DOHH2 (cell line): ENCODE results near the gene BPHL.

Experiments used
- H3F3A ChIP-seq: fragments of 200-600 bp; sonication (generic), shearing (Covaris generic); 2 replicates; pipeline ENCODE4 v1.6.0; 2016; ENCODE audit warnings: antibody characterized with exemption, mild to moderate bottlenecking; ENCODE audit not compliant: control insufficient read depth, insufficient read depth
- H3K27ac ChIP-seq: fragments of 200-600 bp; sonication (generic); 2 replicates; pipeline ENCODE4 v1.5.1; 2014; ENCODE audit warnings: low read depth, mild to moderate bottlenecking, low read length, moderate library complexity
- H3K27me3 ChIP-seq: fragments of 200-600 bp; sonication (generic); 2 replicates; pipeline ENCODE4 v1.6.1; 2014; ENCODE audit warnings: mild to moderate bottlenecking, low read length, mixed read lengths; ENCODE audit not compliant: control insufficient read depth
- H3K36me3 ChIP-seq: fragments of 200-600 bp; sonication (generic); 2 replicates; pipeline ENCODE4 v1.6.1; 2014; ENCODE audit warnings: mild to moderate bottlenecking, low read length, moderate library complexity, mixed read lengths; ENCODE audit not compliant: control insufficient read depth
- H3K4me1 ChIP-seq: fragments of 200-600 bp; sonication (generic); 2 replicates; pipeline ENCODE4 v1.6.1; 2014; ENCODE audit warnings: mild to moderate bottlenecking, low read length, mixed read lengths; ENCODE audit not compliant: control insufficient read depth
- H3K4me2 ChIP-seq: fragments of 200-600 bp; sonication (generic); 2 replicates; pipeline ENCODE4 v1.6.0; 2014; ENCODE audit warnings: mild to moderate bottlenecking, low read length, moderate library complexity
- H3K4me3 ChIP-seq: fragments of 200-600 bp; sonication (generic); 2 replicates; pipeline ENCODE4 v1.5.1; 2014; ENCODE audit warnings: mild to moderate bottlenecking, low read length, mixed read lengths
- H3K79me2 ChIP-seq: fragments of 200-600 bp; sonication (generic); 2 replicates; pipeline ENCODE4 v1.6.1; 2014; ENCODE audit warnings: mild to moderate bottlenecking, low read length, mixed read lengths; ENCODE audit not compliant: control insufficient read depth
- H3K9me2 ChIP-seq: fragments of 200-600 bp; sonication (generic); replicated peaks from 2 replicates; pipeline ENCODE4 v1.6.1; 2014; ENCODE audit warnings: mild to moderate bottlenecking, low read length, mixed read lengths; ENCODE audit not compliant: control insufficient read depth
- H3K9me3 ChIP-seq: fragments of 200-600 bp; sonication (generic); 2 replicates; pipeline ENCODE4 v1.6.1; 2014; ENCODE audit warnings: antibody characterized with exemption, low read length, mixed read lengths; ENCODE audit not compliant: control insufficient read depth, insufficient read depth
- H4K20me1 ChIP-seq: fragments of 200-600 bp; sonication (generic); 2 replicates; pipeline ENCODE4 v1.6.0; 2014; ENCODE audit warnings: low read depth, mild to moderate bottlenecking, antibody characterized with exemption, low read length, moderate library complexity; ENCODE audit not compliant: control insufficient read depth, insufficient read depth
- CTCF ChIP-seq: fragments of 200-600 bp; sonication (generic); IDR thresholded peaks from one replicate; pipeline ENCODE4 v1.5.1; 2014; ENCODE audit warnings: antibody characterized with exemption, mild to moderate bottlenecking, low read depth, low read length; ENCODE audit not compliant: poor library complexity, severe bottlenecking
- EZH2phosphoT487 ChIP-seq: fragments of 200-600 bp; sonication (generic); IDR thresholded peaks from 2 replicates; pipeline ENCODE4 v1.6.1; 2017; ENCODE audit warnings: borderline replicate concordance, mild to moderate bottlenecking, antibody characterized with exemption, low read length, moderate library complexity, mixed read lengths

The BPHL gene

GRCh38 chr6:3079682-3080081, 38.8 kb upstream of the BPHL start:
- Histone ChIP-seq H3K4me1 (peaks cover 39% of the 10 kb centered on the region), H3K4me3 (no peak overlapping the region), H3K4me2 (no peak overlapping the region), H3K9me2 (no peaks in the 10 kb centered on the region), H3F3A (no peaks in the 10 kb centered on the region), H3K79me2 (peaks cover 29% of the 10 kb centered on the region), H3K9me3 (no peaks in the 10 kb centered on the region), H3K36me3 (peaks cover 57% of the 10 kb centered on the region), H3K27ac (no peak overlapping the region), H3K27me3 (no peaks in the 10 kb centered on the region), H4K20me1 (no peaks in the 10 kb centered on the region)
- TF ChIP-seq CTCF = no peak
- TF ChIP-seq EZH2phosphoT487 = no peak

- Histone ChIP-seq H3F3A (no peaks in the 10 kb centered on the region), H3K4me2 (no peak overlapping the region), H3K79me2 (peaks cover 8% of the 10 kb centered on the region), H3K36me3 (peaks cover 77% of the 10 kb centered on the region), H3K9me3 (no peaks in the 10 kb centered on the region), H3K4me3 (no peak overlapping the region), H3K27me3 (no peaks in the 10 kb centered on the region), H4K20me1 (no peaks in the 10 kb centered on the region), H3K4me1 (peaks cover 22% of the 10 kb centered on the region), H3K9me2 (no peaks in the 10 kb centered on the region), H3K27ac (no peak overlapping the region)
- TF ChIP-seq CTCF = no peak
- no peak for TF ChIP-seq EZH2phosphoT487
Measured at GRCh38 chr6:3081960-3082359, 36.6 kb upstream of the BPHL start.

GRCh38 chr6:3085074-3085473, 33.4 kb upstream of the BPHL start:
- no peaks in the 10 kb centered on the region for H3K4me1 ChIP-seq
- H3K9me3 ChIP-seq = peaks cover 22% of the 10 kb centered on the region
- H3K9me2 ChIP-seq = no peaks in the 10 kb centered on the region
- peaks cover 83% of the 10 kb centered on the region for H3K36me3 ChIP-seq
- no peak overlapping the region for H3K27ac ChIP-seq
- no peaks in the 10 kb centered on the region for H4K20me1 ChIP-seq
- no peaks in the 10 kb centered on the region for H3K79me2 ChIP-seq
- no peak overlapping the region for H3K4me3 ChIP-seq
- peaks cover 9% of the 10 kb centered on the region; the same call in 1 of the 2 replicates for H3F3A ChIP-seq
- H3K27me3 ChIP-seq = no peaks in the 10 kb centered on the region
- TF ChIP-seq EZH2phosphoT487 (no peak), CTCF (no peak)
- H3K4me2 ChIP-seq = no peak overlapping the region
